ENCODE results near the gene LPCAT1. TPM values are rescaled to one million over a fixed set of nuclear protein-coding genes. Genes with fewer than 3 reads are reported as not detected.
A peak's percentile ranks its signal among the peaks of the same experiment; 100 is the strongest.
"Not testable (repeated sequence)": the region's sequence is repeated elsewhere in the genome, so short reads cannot be mapped to it uniquely, and the experiment has no call there.

Gene LPCAT1
- total RNA-seq, 1 donor from 2014 or later = 41.9 TPM

DNA sequence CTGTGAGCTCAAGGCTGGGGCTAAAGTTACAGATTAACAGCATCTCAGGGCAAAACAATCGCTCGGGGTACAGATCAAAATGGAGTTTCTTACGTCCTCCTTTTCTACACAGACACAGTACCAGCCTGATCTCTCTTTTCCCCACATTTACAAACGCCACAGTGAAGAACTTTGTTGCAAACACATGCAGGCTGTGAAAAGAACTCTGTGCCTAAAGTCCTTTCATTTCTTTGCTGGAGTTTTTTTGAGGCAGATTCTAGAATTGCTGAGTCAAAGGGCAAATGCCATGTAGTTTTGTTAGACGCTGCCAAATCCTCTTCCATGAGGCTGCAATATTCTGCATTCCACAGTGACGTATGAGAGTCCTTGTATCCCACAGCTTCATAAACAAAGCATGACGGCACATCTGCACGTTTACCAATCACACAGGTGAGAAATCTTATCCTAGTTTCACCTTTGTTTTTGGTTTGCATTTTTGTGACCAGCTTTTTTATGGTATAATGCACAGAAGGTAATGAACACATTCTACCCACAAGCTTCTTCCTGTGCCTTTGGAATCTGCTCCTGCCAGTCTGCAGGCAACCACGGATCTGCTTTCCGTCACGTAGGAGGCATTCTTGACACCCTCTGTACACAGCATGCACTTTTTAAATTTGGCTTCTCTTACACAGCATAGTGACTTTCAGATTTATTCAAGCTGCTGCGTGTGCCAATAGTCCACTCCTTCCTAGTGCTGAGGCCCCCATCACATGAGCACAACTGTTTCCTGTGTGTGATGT, 44.6 kb upstream of the LPCAT1 start:
- Histone ChIP-seq H3K9me3 (ENCODE audit: insufficient read depth, low read depth, low read length) (no peaks in the 10 kb centered on the region), H3K9ac (ENCODE audit: low read length) (no peak overlapping the region), H3K36me3 (ENCODE audit: insufficient read depth, low read length) (no peaks in the 10 kb centered on the region), H3K4me1 (ENCODE audit: insufficient read depth, low read length) (peaks cover 19% of the 10 kb centered on the region), H4K20me1 (ENCODE audit: insufficient read depth, low read length) (peaks cover 3% of the 10 kb centered on the region), H3K79me2 (ENCODE audit: insufficient read depth, low read length) (no peaks in the 10 kb centered on the region), H3K27me3 (ENCODE audit: insufficient read depth, low read length) (no peaks in the 10 kb centered on the region), H2AFZ (ENCODE audit: low read depth, low read length) (no peak overlapping the region), H3K4me2 (ENCODE audit: low read length) (peak overlapping the region; percentile 70), H3K4me3 (ENCODE audit: insufficient read depth, low read depth, low read length) (no peak overlapping the region), H3K27ac (ENCODE audit: low read depth, low read length) (no peak overlapping the region)
- Mint-ChIP-seq H3K36me3 (ENCODE audit: low read depth, unreplicated experiment) (peaks cover 10% of the 10 kb centered on the region), H3K27me3 (ENCODE audit: low read depth, unreplicated experiment) (peaks cover 1% of the 10 kb centered on the region), H3K27ac (ENCODE audit: unreplicated experiment) (peak overlapping the region; percentile 85), H3K4me3 (ENCODE audit: unreplicated experiment) (peak overlapping the region; percentile 40), H3K4me1 (ENCODE audit: low read depth, unreplicated experiment) (peaks cover 26% of the 10 kb centered on the region), H3K9me3 (ENCODE audit: unreplicated experiment) (no peaks in the 10 kb centered on the region)
- DNase-seq (ENCODE audit: low read depth) (peak; percentile 80), FAIRE-seq (peak; percentile 93)
- TF ChIP-seq EZH2 (IDR thresholded peaks at IDR 0.05; ENCODE audit: insufficient read depth, low read length) = no peak
- TF ChIP-seq, protein P1, sequence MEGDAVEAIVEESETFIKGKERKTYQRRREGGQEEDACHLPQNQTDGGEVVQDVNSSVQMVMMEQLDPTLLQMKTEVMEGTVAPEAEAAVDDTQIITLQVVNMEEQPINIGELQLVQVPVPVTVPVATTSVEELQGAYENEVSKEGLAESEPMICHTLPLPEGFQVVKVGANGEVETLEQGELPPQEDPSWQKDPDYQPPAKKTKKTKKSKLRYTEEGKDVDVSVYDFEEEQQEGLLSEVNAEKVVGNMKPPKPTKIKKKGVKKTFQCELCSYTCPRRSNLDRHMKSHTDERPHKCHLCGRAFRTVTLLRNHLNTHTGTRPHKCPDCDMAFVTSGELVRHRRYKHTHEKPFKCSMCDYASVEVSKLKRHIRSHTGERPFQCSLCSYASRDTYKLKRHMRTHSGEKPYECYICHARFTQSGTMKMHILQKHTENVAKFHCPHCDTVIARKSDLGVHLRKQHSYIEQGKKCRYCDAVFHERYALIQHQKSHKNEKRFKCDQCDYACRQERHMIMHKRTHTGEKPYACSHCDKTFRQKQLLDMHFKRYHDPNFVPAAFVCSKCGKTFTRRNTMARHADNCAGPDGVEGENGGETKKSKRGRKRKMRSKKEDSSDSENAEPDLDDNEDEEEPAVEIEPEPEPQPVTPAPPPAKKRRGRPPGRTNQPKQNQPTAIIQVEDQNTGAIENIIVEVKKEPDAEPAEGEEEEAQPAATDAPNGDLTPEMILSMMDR (IDR thresholded peaks at IDR 0.05; ENCODE audit: insufficient read depth, low read depth, low read length) = no peak

DNA sequence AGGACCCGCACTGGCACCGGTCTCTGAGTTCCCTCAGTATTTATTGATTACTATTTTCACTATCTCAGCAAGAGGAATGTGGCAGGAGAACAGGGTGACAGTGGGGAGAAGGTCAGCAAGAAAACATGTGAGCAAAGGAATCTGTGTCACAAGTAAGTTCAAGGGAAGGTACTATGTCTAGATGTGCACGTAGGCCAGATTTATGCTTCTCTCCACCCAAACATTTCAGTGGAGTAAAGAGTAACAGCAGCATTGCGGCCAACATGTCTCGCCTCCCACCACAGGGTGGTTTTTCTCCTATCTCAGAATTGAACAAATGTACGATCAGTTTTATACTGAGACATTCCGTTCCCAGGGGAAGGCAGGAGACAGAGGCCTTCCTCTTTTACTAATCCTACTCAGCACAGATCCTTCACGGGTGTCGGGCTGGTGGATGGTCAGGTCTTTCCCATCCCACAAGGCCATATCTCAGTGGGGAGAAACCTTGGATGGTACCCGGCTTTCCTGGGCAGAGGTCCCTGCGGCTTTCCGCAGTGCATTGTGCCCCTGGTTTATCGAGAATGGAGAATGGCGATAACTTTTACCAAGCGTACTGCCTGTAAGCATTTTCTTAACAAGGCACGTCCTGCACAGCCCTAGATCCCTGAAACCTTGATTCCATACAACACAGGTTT, 43.9 kb upstream of the LPCAT1 start:
- DNase-seq (ENCODE audit: low read depth); H3K4me3 ChIP-seq (ENCODE audit: insufficient read depth, low read depth, low read length); H3K27me3 ChIP-seq (ENCODE audit: insufficient read depth, low read length); H3K27ac ChIP-seq (ENCODE audit: low read depth, low read length); H3K36me3 ChIP-seq (ENCODE audit: insufficient read depth, low read length); H3K79me2 ChIP-seq (ENCODE audit: insufficient read depth, low read length); H3K27me3 Mint-ChIP-seq (ENCODE audit: low read depth, unreplicated experiment); H3K4me3 Mint-ChIP-seq (ENCODE audit: unreplicated experiment); H2AFZ ChIP-seq (ENCODE audit: low read depth, low read length); H3K9ac ChIP-seq (ENCODE audit: low read length); H3K9me3 ChIP-seq (ENCODE audit: insufficient read depth, low read depth, low read length); H3K9me3 Mint-ChIP-seq (ENCODE audit: unreplicated experiment); FAIRE-seq; H4K20me1 ChIP-seq (ENCODE audit: insufficient read depth, low read length); H3K36me3 Mint-ChIP-seq (ENCODE audit: low read depth, unreplicated experiment): not testable (repeated sequence)
- H3K4me2 ChIP-seq (ENCODE audit: low read length) = peak overlapping the region; percentile 70
- Mint-ChIP-seq H3K27ac (ENCODE audit: unreplicated experiment) (peak overlapping the region; percentile 85), H3K4me1 (ENCODE audit: low read depth, unreplicated experiment) (peaks cover 26% of the 10 kb centered on the region)
- H3K4me1 ChIP-seq (ENCODE audit: insufficient read depth, low read length) = peaks cover 19% of the 10 kb centered on the region

DNA sequence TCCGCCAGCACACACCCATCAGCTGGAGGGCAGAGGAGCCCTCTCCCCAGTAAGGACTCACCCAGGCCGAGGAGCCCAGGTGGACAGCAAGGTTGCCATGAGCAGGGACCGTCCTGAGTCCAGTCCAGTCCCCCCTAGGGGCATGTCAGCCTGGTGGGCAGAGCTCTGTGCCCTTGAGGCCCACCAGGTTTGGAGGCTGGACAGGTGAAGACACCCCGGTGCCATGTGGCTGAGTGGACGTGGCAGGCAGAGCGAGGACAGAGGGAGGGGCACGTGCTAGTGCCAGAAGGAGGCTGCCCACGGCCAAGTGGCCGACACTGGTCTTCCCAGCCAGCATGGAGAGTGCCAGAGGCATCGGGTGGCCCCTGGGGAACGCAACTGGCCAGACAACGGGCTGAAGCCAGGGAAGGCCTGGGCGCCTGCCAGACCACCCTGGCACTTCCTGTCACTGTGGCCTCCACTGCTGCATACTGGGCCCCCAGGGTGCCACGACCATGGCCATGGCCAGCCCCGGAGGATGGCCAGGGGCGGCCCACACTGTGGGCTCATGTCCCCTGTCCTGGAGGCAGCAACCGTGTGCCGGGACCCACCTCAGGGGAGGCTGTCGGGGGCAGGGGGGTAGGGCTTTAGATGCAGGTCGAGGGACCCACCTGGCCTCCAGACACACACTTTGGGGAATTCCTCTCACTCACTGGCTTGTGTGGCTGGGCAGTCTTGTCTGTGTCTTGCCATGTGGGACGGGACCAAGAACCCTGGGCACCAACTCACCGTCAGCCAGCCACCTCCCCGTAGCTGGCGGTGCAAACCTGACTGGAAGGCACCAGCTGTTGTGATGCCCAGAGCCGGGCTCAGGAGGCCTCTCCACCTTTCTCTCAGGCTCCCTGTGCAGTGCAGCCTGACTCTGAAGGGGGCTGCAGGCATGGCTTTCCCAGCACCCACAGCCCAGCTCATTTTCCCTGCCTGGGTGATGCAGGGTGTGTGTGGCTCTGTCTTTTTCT, 42.3 kb upstream of the LPCAT1 start:
- H4K20me1 ChIP-seq (ENCODE audit: insufficient read depth, low read length) = peaks cover 3% of the 10 kb centered on the region
- no peak for TF ChIP-seq EZH2 (IDR thresholded peaks at IDR 0.05; ENCODE audit: insufficient read depth, low read length)
- TF ChIP-seq, protein P1 (IDR thresholded peaks at IDR 0.05; ENCODE audit: insufficient read depth, low read depth, low read length) = no peak
- H2AFZ ChIP-seq (ENCODE audit: low read depth, low read length) = no peak overlapping the region
- Mint-ChIP-seq H3K27ac (ENCODE audit: unreplicated experiment) (no peak overlapping the region), H3K9me3 (ENCODE audit: unreplicated experiment) (no peaks in the 10 kb centered on the region), H3K4me1 (ENCODE audit: low read depth, unreplicated experiment) (peaks cover 26% of the 10 kb centered on the region), H3K4me3 (ENCODE audit: unreplicated experiment) (no peak overlapping the region), H3K36me3 (ENCODE audit: low read depth, unreplicated experiment) (peaks cover 2% of the 10 kb centered on the region), H3K27me3 (ENCODE audit: low read depth, unreplicated experiment) (peaks cover 5% of the 10 kb centered on the region)
- no peak overlapping the region for H3K9ac ChIP-seq (ENCODE audit: low read length)
- H3K79me2 ChIP-seq (ENCODE audit: insufficient read depth, low read length) = no peaks in the 10 kb centered on the region
- no peak overlapping the region for H3K4me2 ChIP-seq (ENCODE audit: low read length)
- no peaks in the 10 kb centered on the region for H3K9me3 ChIP-seq (ENCODE audit: insufficient read depth, low read depth, low read length)
- H3K27me3 ChIP-seq (ENCODE audit: insufficient read depth, low read length) = peaks cover 5% of the 10 kb centered on the region
- H3K36me3 ChIP-seq (ENCODE audit: insufficient read depth, low read length) = no peaks in the 10 kb centered on the region
- FAIRE-seq (no peak), DNase-seq (ENCODE audit: low read depth) (no peak)
- no peak overlapping the region for H3K27ac ChIP-seq (ENCODE audit: low read depth, low read length)
- H3K4me1 ChIP-seq (ENCODE audit: insufficient read depth, low read length) = peaks cover 19% of the 10 kb centered on the region
- H3K4me3 ChIP-seq (ENCODE audit: insufficient read depth, low read depth, low read length) = no peak overlapping the region
